DOHH2 (cell line): Measurements from ENCODE around the gene RYR2.

Experiments used
- EZH2phosphoT487 ChIP-seq: fragments of 200-600 bp; sonication (generic); IDR thresholded peaks from 2 replicates; pipeline ENCODE4 v1.6.1; 2017; ENCODE audit warnings: borderline replicate concordance, mild to moderate bottlenecking, antibody characterized with exemption, low read length, moderate library complexity, mixed read lengths
- TF ChIP-seq, protein P1 (sequence below): fragments of 200-600 bp; sonication (generic); IDR thresholded peaks from one replicate; pipeline ENCODE4 v1.5.1; 2014; ENCODE audit warnings: antibody characterized with exemption, mild to moderate bottlenecking, low read depth, low read length; ENCODE audit not compliant: poor library complexity, severe bottlenecking

- TF ChIP-seq, protein P1, sequence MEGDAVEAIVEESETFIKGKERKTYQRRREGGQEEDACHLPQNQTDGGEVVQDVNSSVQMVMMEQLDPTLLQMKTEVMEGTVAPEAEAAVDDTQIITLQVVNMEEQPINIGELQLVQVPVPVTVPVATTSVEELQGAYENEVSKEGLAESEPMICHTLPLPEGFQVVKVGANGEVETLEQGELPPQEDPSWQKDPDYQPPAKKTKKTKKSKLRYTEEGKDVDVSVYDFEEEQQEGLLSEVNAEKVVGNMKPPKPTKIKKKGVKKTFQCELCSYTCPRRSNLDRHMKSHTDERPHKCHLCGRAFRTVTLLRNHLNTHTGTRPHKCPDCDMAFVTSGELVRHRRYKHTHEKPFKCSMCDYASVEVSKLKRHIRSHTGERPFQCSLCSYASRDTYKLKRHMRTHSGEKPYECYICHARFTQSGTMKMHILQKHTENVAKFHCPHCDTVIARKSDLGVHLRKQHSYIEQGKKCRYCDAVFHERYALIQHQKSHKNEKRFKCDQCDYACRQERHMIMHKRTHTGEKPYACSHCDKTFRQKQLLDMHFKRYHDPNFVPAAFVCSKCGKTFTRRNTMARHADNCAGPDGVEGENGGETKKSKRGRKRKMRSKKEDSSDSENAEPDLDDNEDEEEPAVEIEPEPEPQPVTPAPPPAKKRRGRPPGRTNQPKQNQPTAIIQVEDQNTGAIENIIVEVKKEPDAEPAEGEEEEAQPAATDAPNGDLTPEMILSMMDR, result no peak
- no peak for TF ChIP-seq EZH2phosphoT487
Observed at GRCh38 chr1:237105826-237106225, 63.8 kb downstream of the RYR2 start.
